SH-SY5Y (cell line): ENCODE results near the gene NAA16.

ENCODE experiments used
- GATA2 ChIP-seq: IDR thresholded peaks from 2 replicates; pipeline ENCODE4 v1.6.1; 2011; ENCODE audit warnings: mild to moderate bottlenecking, low read depth, low read length
- GATA3 ChIP-seq: IDR thresholded peaks from 2 replicates; pipeline ENCODE4 v1.6.1; 2011; ENCODE audit warnings: low read depth, mild to moderate bottlenecking, low read length, moderate library complexity

DNA sequence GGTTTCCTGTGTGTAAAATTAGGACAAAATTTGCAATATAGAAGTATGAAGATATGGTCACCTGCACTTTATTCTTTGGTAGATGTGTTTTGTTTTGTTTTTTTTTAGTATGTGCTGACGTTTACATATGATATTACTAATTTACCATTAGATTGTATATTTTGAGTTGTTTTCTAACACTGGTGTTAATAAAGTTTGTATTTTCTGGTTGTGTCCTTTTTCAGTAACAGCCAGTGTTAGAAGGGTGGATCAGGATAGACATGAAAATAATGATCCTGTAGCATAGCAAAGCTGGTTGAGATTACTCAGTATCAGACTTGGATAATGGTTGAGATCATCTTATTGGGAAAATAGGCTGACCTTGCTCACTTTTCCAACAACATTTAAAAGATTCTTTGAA is 6.2 kb downstream of the NAA16 start:
- TF ChIP-seq GATA2 (no peak), GATA3 (no peak)
